ENCODE measurements around the gene THBS4.

THBS4 gene

DNA sequence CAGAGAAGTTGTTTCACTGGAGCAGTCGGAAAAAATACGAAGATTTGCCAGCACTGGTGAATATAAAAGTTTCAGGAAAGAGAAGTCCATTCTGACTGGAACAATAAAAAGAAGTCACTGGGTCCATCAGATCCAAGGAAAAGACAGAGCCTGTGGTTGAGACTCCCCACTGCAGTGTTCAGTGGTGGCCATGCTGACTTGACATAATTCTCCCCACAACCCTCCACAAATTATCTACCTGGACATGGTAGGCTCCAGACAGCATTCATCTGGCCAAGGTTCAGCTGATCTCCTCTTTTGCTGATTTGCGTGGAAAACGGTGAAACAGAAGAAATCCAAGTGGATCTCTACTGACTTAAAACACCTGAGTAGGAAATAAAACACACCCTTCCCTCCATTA, 8.0 kb downstream of the THBS4 start:
- no peak for DNase-seq (ENCODE audit: low spot score)

GRCh38 chr5:80048084-80048780, 13.1 kb downstream of the THBS4 start:
- no peak for DNase-seq (ENCODE audit: low spot score)

GRCh38 chr5:80052464-80052863, 17.3 kb downstream of the THBS4 start:
- no peak for DNase-seq (ENCODE audit: low spot score)

- no peak for DNase-seq (ENCODE audit: low spot score)
Measured at GRCh38 chr5:80054682-80055081, 19.5 kb downstream of the THBS4 start.

- no peak for DNase-seq (ENCODE audit: low spot score)
Measured at GRCh38 chr5:80055491-80056170, 20.5 kb downstream of the THBS4 start.

GRCh38 chr5:80057099-80057498, 22.0 kb downstream of the THBS4 start:
- no peak for DNase-seq (ENCODE audit: low spot score)

DNA sequence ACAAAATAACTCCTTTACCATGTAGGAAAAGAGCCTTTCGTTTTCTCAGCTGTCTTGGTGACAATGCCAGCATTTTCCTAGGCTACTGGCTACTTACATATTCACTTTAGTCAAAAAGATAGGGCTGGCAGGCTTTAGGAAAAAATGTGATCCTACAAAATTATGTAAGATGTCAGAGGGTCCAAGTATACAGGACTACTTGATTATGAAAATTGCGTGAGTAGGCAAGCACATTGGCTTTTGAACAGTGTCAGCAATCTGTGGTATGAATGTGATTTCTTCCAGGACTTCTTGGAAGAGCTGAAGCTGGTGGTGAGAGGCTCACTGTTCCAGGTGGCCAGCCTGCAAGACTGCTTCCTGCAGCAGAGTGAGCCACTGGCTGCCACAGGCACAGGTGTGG, 22.8 kb downstream of the THBS4 start:
- no peak for DNase-seq (ENCODE audit: low spot score)

GRCh38 chr5:80059354-80059980, 24.3 kb downstream of the THBS4 start:
- no peak for DNase-seq (ENCODE audit: low spot score)

- DNase-seq (ENCODE audit: low spot score): peak; percentile 25
Measured at GRCh38 chr5:80060966-80061365, 25.8 kb downstream of the THBS4 start.

DNA sequence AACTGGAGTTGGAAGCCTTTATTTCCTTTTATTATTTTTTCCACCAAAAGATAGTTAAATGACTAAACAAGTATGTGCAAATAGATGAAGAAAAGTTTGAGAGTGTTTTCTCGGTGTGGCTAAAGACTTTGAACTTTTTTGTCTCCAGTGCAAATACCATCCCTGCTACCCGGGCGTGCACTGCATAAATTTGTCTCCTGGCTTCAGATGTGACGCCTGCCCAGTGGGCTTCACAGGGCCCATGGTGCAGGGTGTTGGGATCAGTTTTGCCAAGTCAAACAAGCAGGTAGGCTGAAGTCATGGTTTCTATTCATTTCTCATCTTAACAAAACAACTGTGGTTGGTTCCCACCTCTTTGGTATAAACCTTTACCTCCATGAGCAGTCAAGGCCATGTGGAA, 26.4 kb downstream of the THBS4 start:
- DNase-seq (ENCODE audit: low spot score): no peak

DNA sequence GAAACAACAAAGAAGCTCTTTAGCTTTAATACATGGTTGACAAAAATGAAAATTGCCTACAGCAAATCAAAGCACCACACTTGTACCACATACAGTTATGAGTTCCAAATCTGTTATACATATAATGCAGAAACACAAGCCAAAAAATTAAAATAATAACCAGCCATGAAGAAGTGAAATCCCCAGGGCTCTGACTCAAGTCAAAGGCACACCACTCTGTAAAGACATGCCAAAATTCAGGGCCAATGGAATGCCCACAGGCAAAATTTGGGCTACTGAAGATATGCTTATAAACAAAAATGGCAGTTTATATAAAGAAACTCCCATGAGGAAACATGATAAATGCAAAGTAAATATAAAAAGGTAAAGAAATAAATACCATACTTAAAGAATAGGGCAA, 29.0 kb downstream of the THBS4 start:
- no peak for DNase-seq (ENCODE audit: low spot score)

DNA sequence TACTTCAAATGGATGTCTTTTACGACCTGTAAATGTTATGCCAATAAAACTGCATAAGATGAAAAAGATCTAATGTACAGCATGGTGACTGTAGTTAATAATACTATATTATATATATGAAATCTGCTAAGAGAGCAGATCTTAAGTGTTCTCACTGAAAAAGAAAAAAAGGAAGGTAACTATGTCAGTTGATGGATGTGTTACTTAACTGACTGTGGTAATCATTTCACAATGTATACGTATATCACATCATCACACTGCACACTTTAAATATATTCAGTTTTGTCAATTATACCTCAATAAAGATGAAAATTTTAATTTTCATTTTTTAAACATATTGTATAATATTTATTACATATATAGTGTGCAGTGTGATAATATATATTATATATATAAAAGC, 31.9 kb downstream of the THBS4 start:
- DNase-seq (ENCODE audit: low spot score): no peak

DNA sequence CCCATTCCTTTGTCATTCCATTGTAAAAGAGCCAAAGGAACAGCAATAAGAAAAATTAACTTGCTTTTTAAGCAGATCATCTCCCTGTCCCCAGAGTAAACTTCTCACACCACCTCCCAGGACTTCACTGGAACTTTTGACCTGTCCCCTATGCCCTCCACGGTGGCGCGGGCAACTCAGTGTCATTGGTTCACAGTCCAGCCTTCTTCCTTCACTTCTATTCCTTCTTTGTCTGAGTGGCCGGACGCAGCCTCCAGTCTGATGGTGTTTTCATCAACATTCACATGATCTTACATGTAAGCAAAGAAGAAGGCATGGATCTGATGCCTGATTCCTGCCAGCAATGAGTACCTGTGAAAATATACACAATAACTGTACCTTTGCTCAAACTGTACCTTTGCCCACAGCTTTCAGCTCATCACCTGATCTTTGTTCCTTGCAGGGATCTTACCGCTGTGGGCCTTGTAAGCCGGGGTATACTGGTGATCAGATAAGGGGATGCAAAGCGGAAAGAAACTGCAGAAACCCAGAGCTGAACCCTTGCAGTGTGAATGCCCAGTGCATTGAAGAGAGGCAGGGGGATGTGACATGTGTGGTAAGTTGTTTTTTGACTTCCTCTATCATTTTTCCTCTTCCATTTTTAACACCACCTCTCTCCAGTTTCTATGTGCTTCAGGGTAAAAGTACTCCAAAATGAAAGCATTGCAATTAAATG, 32.5 kb downstream of the THBS4 start:
- no peak for DNase-seq (ENCODE audit: low spot score)

GRCh38 chr5:80068246-80068636, 33.1 kb downstream of the THBS4 start:
- DNase-seq (ENCODE audit: low spot score): no peak

DNA sequence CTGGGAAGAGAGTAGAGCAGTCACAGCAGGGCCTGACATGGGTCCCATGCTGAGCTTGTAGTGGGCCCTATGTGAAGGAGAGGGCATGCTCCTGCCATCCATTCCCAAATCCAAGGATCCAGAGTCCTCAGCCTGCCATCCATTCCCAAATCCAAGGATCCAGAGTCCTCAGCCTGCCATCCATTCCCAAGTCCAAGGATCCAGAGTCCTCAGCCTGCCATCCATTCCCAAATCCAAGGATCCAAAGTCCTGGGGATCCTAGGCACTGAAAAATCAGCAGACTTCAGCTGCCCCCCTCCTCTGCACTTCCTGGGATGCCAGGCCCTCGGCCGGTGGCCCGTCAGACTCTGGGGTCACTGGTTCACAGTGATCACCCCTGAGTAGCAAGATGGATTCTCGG, 33.6 kb downstream of the THBS4 start:
- DNase-seq (ENCODE audit: low spot score): no peak

DNA sequence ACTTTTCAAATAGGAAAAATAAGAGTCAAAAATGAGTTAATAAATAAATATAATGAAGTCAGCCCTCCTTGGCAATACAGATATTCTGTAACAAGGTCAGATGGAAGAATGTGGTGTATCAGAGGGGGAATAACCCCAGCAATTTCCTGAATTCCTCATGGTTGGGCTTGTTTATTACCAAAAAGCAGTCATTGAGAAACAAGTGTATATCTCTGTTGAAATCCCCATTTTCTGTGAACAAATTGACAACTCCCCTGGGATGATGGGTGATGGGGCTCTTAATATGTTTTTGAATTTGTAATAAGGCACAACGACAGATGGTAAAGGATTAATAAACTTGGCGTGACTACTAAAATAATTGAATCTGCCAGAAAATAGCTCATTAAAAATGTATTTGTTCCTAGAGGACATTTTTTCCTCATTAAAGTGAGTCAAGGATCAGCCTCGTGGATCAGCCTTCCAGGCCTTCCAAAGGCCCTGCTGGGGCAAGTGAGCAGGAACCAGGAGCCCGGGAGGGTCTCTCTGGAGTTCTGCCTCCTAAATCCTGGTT, 34.2 kb downstream of the THBS4 start:
- DNase-seq (ENCODE audit: low spot score): no peak

GRCh38 chr5:80069918-80070318, 34.8 kb downstream of the THBS4 start:
- DNase-seq (ENCODE audit: low spot score): no peak

DNA sequence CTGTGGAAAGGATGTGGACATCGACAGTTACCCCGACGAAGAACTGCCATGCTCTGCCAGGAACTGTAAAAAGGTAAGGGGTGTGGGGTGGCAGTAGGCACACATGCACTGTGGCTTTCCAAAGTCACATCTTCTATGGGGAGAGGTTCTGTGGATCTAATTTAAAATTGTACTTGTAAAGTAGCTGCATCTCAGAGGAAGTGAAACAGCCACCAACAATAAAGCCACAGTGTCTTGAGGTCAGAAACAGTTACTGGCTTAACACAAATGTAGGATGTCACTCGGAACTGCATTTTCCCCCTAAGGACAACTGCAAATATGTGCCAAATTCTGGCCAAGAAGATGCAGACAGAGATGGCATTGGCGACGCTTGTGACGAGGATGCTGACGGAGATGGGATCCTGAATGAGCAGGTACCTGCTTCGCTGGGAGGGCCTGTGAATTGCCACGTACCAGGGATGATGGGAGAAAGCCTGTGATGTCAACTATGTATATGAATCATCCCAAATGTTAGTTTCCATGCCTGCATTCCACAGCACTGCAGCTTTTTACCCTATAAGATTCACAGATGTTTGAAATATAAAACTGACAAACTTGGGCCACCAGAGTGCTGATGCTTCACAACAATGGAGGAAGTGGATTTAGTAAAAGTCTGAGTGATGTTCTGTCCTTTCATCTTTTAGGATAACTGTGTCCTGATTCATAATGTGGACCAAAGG, 35.3 kb downstream of the THBS4 start:
- no peak for DNase-seq (ENCODE audit: low spot score)

DNA sequence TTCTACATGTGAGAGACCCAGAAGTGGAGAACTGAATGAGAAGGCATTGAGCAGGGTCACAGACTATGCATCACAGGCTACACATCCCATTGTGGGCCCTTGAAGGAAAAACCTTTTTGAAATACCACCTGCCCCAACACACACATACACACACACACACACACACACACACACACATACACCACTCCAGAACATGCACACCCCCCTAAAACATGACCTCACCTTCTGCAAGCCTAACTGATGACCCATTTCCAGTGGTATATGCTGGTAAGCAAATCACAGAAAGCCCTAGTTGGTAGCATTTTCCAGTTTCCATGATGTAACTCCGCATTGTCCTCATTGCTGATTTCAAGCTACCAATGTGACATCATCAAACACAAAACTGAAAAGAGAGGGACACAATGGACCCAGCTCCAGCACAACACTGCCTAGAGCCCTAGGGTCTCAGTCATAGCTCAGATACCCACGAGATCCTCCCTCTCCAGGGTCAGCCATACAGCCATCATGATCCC, 36.4 kb downstream of the THBS4 start:
- no peak for DNase-seq (ENCODE audit: low spot score)

- DNase-seq (ENCODE audit: low spot score): no peak
Measured at GRCh38 chr5:80072103-80073073, 37.2 kb downstream of the THBS4 start.

Measured in SK-N-DZ (cell line).